CD4-positive, alpha-beta T cell treated with Interferon gamma for 1 hour (primary cell): Measurements from ENCODE around the gene PTPRD.

ENCODE experiments used
- DNase-seq: peaks from one replicate; pipeline ENCODE4 v3.0.0-alpha.2; 2020

The PTPRD gene

GRCh38 chr9:10612641-10613398 lies at the start of gene PTPRD:
Gene PTPRD (minus strand): TSS chr9:10613002.
- DNase-seq: no peak

- DNase-seq: no peak
Measured at GRCh38 chr9:10661994-10662393, 49.2 kb upstream of the PTPRD start.

- no peak for DNase-seq
Measured at GRCh38 chr9:10661376-10661775, 48.6 kb upstream of the PTPRD start.

- DNase-seq: no peak
Measured at GRCh38 chr9:10651012-10651411, 38.2 kb upstream of the PTPRD start.

GRCh38 chr9:10649076-10649475 lies 36.3 kb upstream of the PTPRD start:
- no peak for DNase-seq

- DNase-seq: no peak
Measured at GRCh38 chr9:10633785-10634184, 21.0 kb upstream of the PTPRD start.

- no peak for DNase-seq
Measured at GRCh38 chr9:10614196-10614800, 1.5 kb upstream of the PTPRD start.

- no peak for DNase-seq
Measured at GRCh38 chr9:10613419-10613818, 617 bp upstream of the PTPRD start.

- no peak for DNase-seq
Measured at GRCh38 chr9:10605388-10605787, 7.4 kb downstream of the PTPRD start.

- DNase-seq: no peak
Measured at GRCh38 chr9:10604927-10605326, 7.9 kb downstream of the PTPRD start.

GRCh38 chr9:10597801-10598200 lies 15.0 kb downstream of the PTPRD start:
- no peak for DNase-seq

- DNase-seq: no peak
Measured at GRCh38 chr9:10594482-10594881, 18.3 kb downstream of the PTPRD start.

- DNase-seq: no peak
Measured at GRCh38 chr9:10586407-10586806, 26.4 kb downstream of the PTPRD start.

GRCh38 chr9:10571699-10572098 lies 41.1 kb downstream of the PTPRD start:
- DNase-seq: no peak

GRCh38 chr9:10566848-10567247 lies 46.0 kb downstream of the PTPRD start:
- DNase-seq: no peak

- DNase-seq: no peak
Measured at GRCh38 chr9:10562581-10563343, 50.0 kb downstream of the PTPRD start.

- DNase-seq: no peak
Measured at GRCh38 chr9:10548348-10548747, 64.5 kb downstream of the PTPRD start.

GRCh38 chr9:10538073-10538472 lies 74.7 kb downstream of the PTPRD start:
- DNase-seq: no peak

- no peak for DNase-seq
Measured at GRCh38 chr9:10534850-10535249, 78.0 kb downstream of the PTPRD start.

GRCh38 chr9:10525972-10526371 lies 86.8 kb downstream of the PTPRD start:
- DNase-seq: no peak

GRCh38 chr9:10523164-10523563 lies 89.6 kb downstream of the PTPRD start:
- no peak for DNase-seq

GRCh38 chr9:10512144-10512543 lies 100.7 kb downstream of the PTPRD start:
- no peak for DNase-seq

GRCh38 chr9:10488937-10489336 lies 123.9 kb downstream of the PTPRD start:
- no peak for DNase-seq

- no peak for DNase-seq
Measured at GRCh38 chr9:10479172-10479571, 133.6 kb downstream of the PTPRD start.
